ENCODE data around the gene SCO2.

SCO2 gene

GRCh38 chr22:50562523-50563412, 37.4 kb upstream of the SCO2 start, which contains the start of gene SYCE3:
SYCE3 (minus strand) TSS chr22:50562919; CDS start chr22:50556405, 6,514 bp downstream.
- no peaks in the 10 kb centered on the region for H3K27me3 Mint-ChIP-seq
- H3K9me3 Mint-ChIP-seq, result no peaks in the 10 kb centered on the region
- peak; percentile 94 for ATAC-seq

GRCh38 chr22:50561401-50562358, 36.3 kb upstream of the SCO2 start:
- no peaks in the 10 kb centered on the region for H3K27me3 Mint-ChIP-seq

More at GRCh38 chr22:50562523-50563412, 37.4 kb upstream of the SCO2 start, which contains the start of gene SYCE3:
- Mint-ChIP-seq H3K27ac (peak within 1 kb of the TSS; percentile 78), H3K36me3 (peaks cover 3% of the 10 kb centered on the region), H3K4me1 (peaks cover 17% of the 10 kb centered on the region), H3K4me3 (peak within 1 kb of the TSS; percentile 83)

GRCh38 chr22:50560034-50560433, 34.6 kb upstream of the SCO2 start:
- no peak for ATAC-seq
- peaks cover 17% of the 10 kb centered on the region for H3K4me1 Mint-ChIP-seq
- H3K9me3 Mint-ChIP-seq, result no peaks in the 10 kb centered on the region
- no peaks in the 10 kb centered on the region for H3K27me3 Mint-ChIP-seq
- no peaks in the 10 kb centered on the region for H3K36me3 Mint-ChIP-seq
- H3K27ac Mint-ChIP-seq, result no peak overlapping the region
- no peak overlapping the region for H3K4me3 Mint-ChIP-seq

More at GRCh38 chr22:50561401-50562358, 36.3 kb upstream of the SCO2 start:
- H3K36me3 Mint-ChIP-seq, result no peaks in the 10 kb centered on the region
- H3K9me3 Mint-ChIP-seq, result no peaks in the 10 kb centered on the region
- peaks cover 17% of the 10 kb centered on the region for H3K4me1 Mint-ChIP-seq
- peak; percentile 52 for ATAC-seq
- peak overlapping the region; percentile 78 for H3K27ac Mint-ChIP-seq
- H3K4me3 Mint-ChIP-seq, result peak overlapping the region; percentile 76

GRCh38 chr22:50556703-50557102, 31.3 kb upstream of the SCO2 start:
- peaks cover 3% of the 10 kb centered on the region for H3K4me1 Mint-ChIP-seq
- no peaks in the 10 kb centered on the region for H3K9me3 Mint-ChIP-seq
- no peak overlapping the region for H3K27ac Mint-ChIP-seq
- H3K36me3 Mint-ChIP-seq, result no peaks in the 10 kb centered on the region
- ATAC-seq, result no peak
- H3K27me3 Mint-ChIP-seq, result no peaks in the 10 kb centered on the region
- no peak overlapping the region for H3K4me3 Mint-ChIP-seq

GRCh38 chr22:50553310-50553709, 27.9 kb upstream of the SCO2 start:
- no peaks in the 10 kb centered on the region for H3K9me3 Mint-ChIP-seq
- ATAC-seq, result no peak
- H3K4me3 Mint-ChIP-seq, result no peak overlapping the region
- H3K36me3 Mint-ChIP-seq, result no peaks in the 10 kb centered on the region
- no peak overlapping the region for H3K27ac Mint-ChIP-seq
- H3K27me3 Mint-ChIP-seq, result no peaks in the 10 kb centered on the region
- H3K4me1 Mint-ChIP-seq, result peaks cover 18% of the 10 kb centered on the region

GRCh38 chr22:50551160-50551752, 25.9 kb upstream of the SCO2 start:
- Mint-ChIP-seq H3K27me3 (no peaks in the 10 kb centered on the region), H3K9me3 (no peaks in the 10 kb centered on the region), H3K36me3 (no peaks in the 10 kb centered on the region), H3K27ac (no peak overlapping the region), H3K4me3 (no peak overlapping the region), H3K4me1 (peaks cover 27% of the 10 kb centered on the region)
- no peak for ATAC-seq

- Mint-ChIP-seq H3K36me3 (no peaks in the 10 kb centered on the region), H3K4me1 (peaks cover 30% of the 10 kb centered on the region), H3K27me3 (no peaks in the 10 kb centered on the region), H3K9me3 (no peaks in the 10 kb centered on the region), H3K4me3 (peak overlapping the region; percentile 29), H3K27ac (peak overlapping the region; percentile 43)
- no peak for ATAC-seq
These were observed 25.0 kb upstream of the SCO2 start for GRCh38 chr22:50550395-50550794.

GRCh38 chr22:50548921-50549790, 23.8 kb upstream of the SCO2 start:
- H3K4me3 Mint-ChIP-seq, result peak overlapping the region; percentile 66
- H3K27ac Mint-ChIP-seq, result peak overlapping the region; percentile 76
- H3K27me3 Mint-ChIP-seq, result no peaks in the 10 kb centered on the region
- H3K4me1 Mint-ChIP-seq, result peaks cover 42% of the 10 kb centered on the region
- peak; percentile 27 for ATAC-seq
- H3K36me3 Mint-ChIP-seq, result no peaks in the 10 kb centered on the region
- no peaks in the 10 kb centered on the region for H3K9me3 Mint-ChIP-seq

GRCh38 chr22:50548040-50548920, 22.9 kb upstream of the SCO2 start:
- peak; percentile 40 for ATAC-seq
- peaks cover 46% of the 10 kb centered on the region for H3K4me1 Mint-ChIP-seq
- H3K36me3 Mint-ChIP-seq, result no peaks in the 10 kb centered on the region
- H3K27me3 Mint-ChIP-seq, result no peaks in the 10 kb centered on the region
- peak overlapping the region; percentile 76 for H3K27ac Mint-ChIP-seq
- peak overlapping the region; percentile 54 for H3K4me3 Mint-ChIP-seq
- H3K9me3 Mint-ChIP-seq, result no peaks in the 10 kb centered on the region

GRCh38 chr22:50547263-50547985, 22.0 kb upstream of the SCO2 start:
- Mint-ChIP-seq H3K36me3 (no peaks in the 10 kb centered on the region), H3K27me3 (no peaks in the 10 kb centered on the region), H3K4me1 (peaks cover 50% of the 10 kb centered on the region), H3K27ac (peak overlapping the region; percentile 76), H3K9me3 (no peaks in the 10 kb centered on the region), H3K4me3 (no peak overlapping the region)
- no peak for ATAC-seq

- H3K4me1 Mint-ChIP-seq, result peaks cover 53% of the 10 kb centered on the region
- peak overlapping the region; percentile 89 for H3K27ac Mint-ChIP-seq
- no peaks in the 10 kb centered on the region for H3K27me3 Mint-ChIP-seq
- ATAC-seq, result peak; percentile 50
- H3K4me3 Mint-ChIP-seq, result no peak overlapping the region
- no peaks in the 10 kb centered on the region for H3K36me3 Mint-ChIP-seq
- H3K9me3 Mint-ChIP-seq, result no peaks in the 10 kb centered on the region
These were observed 21.2 kb upstream of the SCO2 start for GRCh38 chr22:50546326-50547262.
